AG04450 (cell line): ENCODE measurements around the gene C4orf50. TPM values are rescaled to one million over a fixed set of nuclear protein-coding genes. Genes with fewer than 3 reads are reported as not detected.
"Not testable (repeated sequence)": the region's sequence is repeated elsewhere in the genome, so short reads cannot be mapped to it uniquely, and the experiment has no call there.

Experiments used
- CTCF ChIA-PET: fragments of 300-600, 350-600 bp; formaldehyde crosslinking; extraction: SDS; loops from one replicate; lab custom pipeline; 2022; ENCODE audit warnings: antibody characterized with exemption, inconsistent platforms; lab: Charles Lee
- POLR2A ChIA-PET: fragments of 350-600 bp; formaldehyde crosslinking; extraction: SDS; loops from one replicate; lab custom pipeline; 2021; ENCODE audit warnings: antibody characterized with exemption, inconsistent platforms; lab: Yijun Ruan, JAX
- DNase-seq: peaks from one replicate; pipeline ENCODE4 v3.0.0-alpha.2; 2011; ENCODE audit warnings: low read depth, low spot score
- H3K27ac ChIP-seq: one replicate; pipeline ENCODE4 v1.5.1; 2012; ENCODE audit warnings: low read depth, low read length, control low read depth
- H3K27me3 ChIP-seq: one replicate; pipeline ENCODE4 v1.6.0; 2012; ENCODE audit warnings: low read length; ENCODE audit not compliant: control insufficient read depth, insufficient read depth
- H3K4me3 ChIP-seq: 2 replicates; pipeline ENCODE4 v1.5.1; 2011; ENCODE audit warnings: mild to moderate bottlenecking, low read depth, low read length, control low read depth
- H3K9me3 ChIP-seq: 2 replicates; pipeline ENCODE4 v1.5.1; 2012; ENCODE audit warnings: low read length; ENCODE audit not compliant: control insufficient read depth, insufficient read depth
- CTCF ChIP-seq: IDR thresholded peaks from 2 replicates; pipeline ENCODE4 v1.5.1; 2011; ENCODE audit warnings: low read depth, low read length, control low read depth, inconsistent platforms
- polyA plus RNA-seq: library from polyadenylated mRNA; depleted of rRNA; stranded (reverse); fragments of >200 nt; gene quantifications from 2 replicates; pipeline ENCODE4 v1.2.3, GENCODE V29; 2011

The C4orf50 gene
- polyA plus RNA-seq, 1 experiment: not detected

GRCh38 chr4:6008766-6009385, 9.4 kb downstream of the C4orf50 start:
- DNase-seq: no peak
- H3K27me3 ChIP-seq: peaks cover 2% of the 10 kb centered on the region
- H3K27ac ChIP-seq: no peak overlapping the region
- ChIA-PET POLR2A (no interaction called here), CTCF (interaction anchor here (0.7 kb wide), 1 partner anchor 10 kb away, joined by 4 read pairs; no protein-coding TSS in a partner anchor)
- no peak for TF ChIP-seq CTCF
- no peaks in the 10 kb centered on the region for H3K9me3 ChIP-seq
- H3K4me3 ChIP-seq: no peak overlapping the region

- H3K9me3 ChIP-seq: no peaks in the 10 kb centered on the region
- ChIA-PET POLR2A (no interaction called here), CTCF (interaction anchor here (0.7 kb wide), 1 partner anchor 10 kb away, joined by 4 read pairs; no protein-coding TSS in a partner anchor)
- H3K27me3 ChIP-seq: peaks cover 2% of the 10 kb centered on the region
- H3K27ac ChIP-seq: no peak overlapping the region
- DNase-seq: no peak
- TF ChIP-seq CTCF: no peak
- H3K4me3 ChIP-seq: no peak overlapping the region
These were observed 10.1 kb downstream of the C4orf50 start for GRCh38 chr4:6008092-6008551.

- Histone ChIP-seq H3K9me3 (peaks cover 4% of the 10 kb centered on the region; the same call in 1 of the 2 replicates), H3K27ac (no peak overlapping the region), H3K4me3 (no peak overlapping the region), H3K27me3 (peaks cover 2% of the 10 kb centered on the region)
- TF ChIP-seq CTCF: no peak
- ChIA-PET CTCF (no interaction called here), POLR2A (no interaction called here)
- no peak for DNase-seq
These were observed 13.1 kb downstream of the C4orf50 start for GRCh38 chr4:6005175-6005574.

DNA sequence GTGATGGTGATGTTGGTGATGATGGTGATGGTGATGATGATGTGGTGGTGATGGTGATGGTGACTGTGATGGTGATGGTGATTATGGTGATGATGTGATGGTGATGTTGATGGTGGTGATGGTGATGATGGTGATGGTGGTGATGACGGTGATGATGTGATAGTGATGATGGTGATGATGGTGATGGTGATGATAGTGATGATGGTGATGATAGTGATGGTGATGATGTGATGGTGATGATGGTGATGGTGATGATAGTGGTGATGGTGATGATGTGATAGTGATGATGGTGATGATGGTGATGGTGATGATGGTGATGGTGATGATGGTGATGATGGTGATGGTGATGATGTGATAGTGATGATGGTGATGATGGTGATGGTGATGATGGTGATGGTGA, 14.7 kb downstream of the C4orf50 start:
- POLR2A ChIA-PET: not testable (repeated sequence)

GRCh38 chr4:6002926-6003325, 15.3 kb downstream of the C4orf50 start:
- Histone ChIP-seq H3K4me3 (no peak overlapping the region), H3K27me3 (no peaks in the 10 kb centered on the region), H3K27ac (no peak overlapping the region), H3K9me3 (peaks cover 4% of the 10 kb centered on the region; the same call in 1 of the 2 replicates)
- POLR2A ChIA-PET: no interaction called here
- CTCF ChIA-PET: no interaction called here
- no peak for TF ChIP-seq CTCF
- DNase-seq: no peak

More for the DNA sequence above, 14.7 kb downstream of the C4orf50 start:
- H3K9me3 ChIP-seq, H3K27me3 ChIP-seq, H3K27ac ChIP-seq, H3K4me3 ChIP-seq, CTCF ChIA-PET, DNase-seq: not testable (repeated sequence)
